H9 (cell line): ENCODE results near the gene PCSK2. TPM values are rescaled to one million over a fixed set of nuclear protein-coding genes. Genes with fewer than 3 reads are reported as not detected.

Source experiments
- DNase-seq: peaks from one replicate; pipeline ENCODE4 v3.0.0-alpha.2; 2017
- H2AFZ ChIP-seq: one replicate; pipeline ENCODE4 v1.6.1; 2013; ENCODE audit warnings: mild to moderate bottlenecking, low read length, control low read depth, moderate library complexity
- H2AK5ac ChIP-seq: 2 replicates; pipeline ENCODE4 v1.6.1; 2013; ENCODE audit warnings: low read length, control low read depth, mixed read lengths; ENCODE audit not compliant: insufficient read length
- H2BK120ac ChIP-seq: one replicate; pipeline ENCODE4 v1.6.1; 2013; ENCODE audit warnings: low read depth, mild to moderate bottlenecking, low read length, control low read depth, inconsistent platforms; ENCODE audit not compliant: poor library complexity, severe bottlenecking
- H2BK12ac ChIP-seq: 2 replicates; pipeline ENCODE4 v1.6.1; 2013; ENCODE audit warnings: low read length, control low read depth, mixed read lengths, low read depth; ENCODE audit not compliant: insufficient read length
- H2BK15ac ChIP-seq: 2 replicates; pipeline ENCODE4 v1.6.1; 2013; ENCODE audit warnings: low read depth, low read length, control low read depth
- H2BK20ac ChIP-seq: one replicate; pipeline ENCODE4 v1.6.1; 2013; ENCODE audit warnings: low read depth, mild to moderate bottlenecking, low read length, control low read depth, inconsistent platforms; ENCODE audit not compliant: poor library complexity, severe bottlenecking
- H2BK5ac ChIP-seq: 2 replicates; pipeline ENCODE4 v1.6.1; 2013; ENCODE audit warnings: low read length, control low read depth, mixed read lengths; ENCODE audit not compliant: insufficient read length
- H3K14ac ChIP-seq: 2 replicates; pipeline ENCODE4 v1.6.1; 2013; ENCODE audit warnings: low read length, control low read depth; ENCODE audit not compliant: insufficient read depth
- H3K18ac ChIP-seq: 2 replicates; pipeline ENCODE4 v1.6.1; 2013; ENCODE audit warnings: low read depth, mild to moderate bottlenecking, mixed read lengths, low read length, control low read depth; ENCODE audit not compliant: insufficient read length
- H3K23ac ChIP-seq: 2 replicates; pipeline ENCODE4 v1.6.1; 2013; ENCODE audit warnings: low read length, control low read depth, mixed read lengths, low read depth; ENCODE audit not compliant: insufficient read length
- H3K23me2 ChIP-seq: 2 replicates; pipeline ENCODE4 v1.6.1; 2013; ENCODE audit warnings: low read depth, mild to moderate bottlenecking, mixed read lengths, low read length, control low read depth; ENCODE audit not compliant: insufficient read length, poor library complexity, severe bottlenecking
- H3K27ac ChIP-seq: 2 replicates; pipeline ENCODE4 v1.5.1; 2013; ENCODE audit warnings: low read length, control low read depth, mixed read lengths, low read depth; ENCODE audit not compliant: insufficient read length
- H3K27me3 ChIP-seq: 2 replicates; pipeline ENCODE4 v1.6.1; 2013; ENCODE audit warnings: low read length, control low read depth, inconsistent platforms; ENCODE audit not compliant: insufficient read depth
- H3K4ac ChIP-seq: 2 replicates; pipeline ENCODE4 v1.6.1; 2013; ENCODE audit warnings: low read depth, mild to moderate bottlenecking, control low read depth, inconsistent platforms, low read length, moderate library complexity
- H3K4me1 ChIP-seq: 2 replicates; pipeline ENCODE4 v1.6.1; 2013; ENCODE audit warnings: low read length, control low read depth, inconsistent platforms; ENCODE audit not compliant: insufficient read depth
- H3K4me2 ChIP-seq: 2 replicates; pipeline ENCODE4 v1.6.1; 2013; ENCODE audit warnings: low read length, control low read depth, mixed read lengths; ENCODE audit not compliant: insufficient read length, insufficient read depth
- H3K56ac ChIP-seq: 2 replicates; pipeline ENCODE4 v1.6.1; 2013; ENCODE audit warnings: low read depth, mild to moderate bottlenecking, mixed read lengths, low read length, control low read depth; ENCODE audit not compliant: insufficient read length
- H3K79me1 ChIP-seq: 2 replicates; pipeline ENCODE4 v1.6.1; 2013; ENCODE audit warnings: low read depth, mild to moderate bottlenecking, moderate library complexity, low read length, control low read depth, inconsistent platforms; ENCODE audit not compliant: insufficient read depth, poor library complexity, severe bottlenecking
- H3K79me2 ChIP-seq: 2 replicates; pipeline ENCODE4 v1.6.1; 2013; ENCODE audit warnings: low read length, control low read depth, inconsistent platforms; ENCODE audit not compliant: insufficient read depth
- H3K9ac ChIP-seq: 2 replicates; pipeline ENCODE4 v1.6.1; 2013; ENCODE audit warnings: low read length, control low read depth, mixed read lengths; ENCODE audit not compliant: insufficient read length; ENCODE audit errors: extremely low read depth
- H3K9me3 ChIP-seq: one replicate; pipeline ENCODE4 v1.6.1; 2013; ENCODE audit warnings: low read depth, low read length, inconsistent platforms; ENCODE audit not compliant: control insufficient read depth
- H3T11ph ChIP-seq: one replicate; pipeline ENCODE4 v1.6.1; 2013; ENCODE audit warnings: mild to moderate bottlenecking, low read length, control low read depth, inconsistent platforms
- H4K20me1 ChIP-seq: one replicate; pipeline ENCODE4 v1.6.1; 2013; ENCODE audit not compliant: control insufficient read depth, insufficient read length, insufficient read depth
- H4K5ac ChIP-seq: 2 replicates; pipeline ENCODE4 v1.6.1; 2013; ENCODE audit warnings: low read depth, mild to moderate bottlenecking, mixed read lengths, low read length, control low read depth; ENCODE audit not compliant: insufficient read length
- H4K8ac ChIP-seq: replicated peaks from 2 replicates; pipeline ENCODE4 v1.6.1; 2013; ENCODE audit warnings: low read length, control low read depth, mixed read lengths, low read depth; ENCODE audit not compliant: insufficient read length
- H4K91ac ChIP-seq: 2 replicates; pipeline ENCODE4 v1.6.1; 2013; ENCODE audit warnings: low read depth, mild to moderate bottlenecking, moderate library complexity, mixed read lengths, low read length, control low read depth; ENCODE audit not compliant: insufficient read length
- H3K27ac Mint-ChIP-seq, 3 experiments: 2 replicates in 2 of 3; 3 replicates in 1 of 3; pipeline ENCODE4 v1.8.0; 2020 to 2021; ENCODE audit warnings: mixed read lengths in 3 of 3, mild to moderate bottlenecking in 1 of 3, moderate library complexity in 1 of 3
- H3K27me3 Mint-ChIP-seq: 2 replicates; pipeline ENCODE4 v1.8.0; 2021; ENCODE audit warnings: low read depth, mild to moderate bottlenecking, moderate library complexity, mixed read lengths
- H3K36me3 Mint-ChIP-seq, 3 experiments: 2 replicates in 2 of 3; 3 replicates in 1 of 3; pipeline ENCODE4 v1.8.0; 2020 to 2021; ENCODE audit warnings: low read depth in 3 of 3, mixed read lengths in 3 of 3; ENCODE audit not compliant: insufficient read depth in 1 of 3
- H3K4me1 Mint-ChIP-seq, 2 experiments: 2 replicates each; pipeline ENCODE4 v1.8.0; 2020; ENCODE audit warnings: mixed read lengths in 2 of 2
- H3K4me3 Mint-ChIP-seq, 2 experiments: 2 replicates in 1 of 2; 3 replicates in 1 of 2; pipeline ENCODE4 v1.8.0; 2020 to 2021; ENCODE audit warnings: mild to moderate bottlenecking in 2 of 2, mixed read lengths in 2 of 2, moderate library complexity in 1 of 2
- H3K9me3 Mint-ChIP-seq, 2 experiments: 2 replicates in 1 of 2; 3 replicates in 1 of 2; pipeline ENCODE4 v1.8.0; 2020; ENCODE audit warnings: mild to moderate bottlenecking in 2 of 2, mixed read lengths in 2 of 2, moderate library complexity in 1 of 2
- WGBS: extraction: QIAGEN DNeasy Blood & Tissue Kit; methylation state at CpG from one replicate; pipeline ENCODE4 v1.1.7; 2013; ENCODE audit warnings: missing lambda C conversion rate, low lambda C conversion rate, mixed read lengths; ENCODE audit not compliant: insufficient read length; ENCODE audit errors: extremely low coverage; 5-methylcytosine and 5-hydroxymethylcytosine counted together
- total RNA-seq: library from RNA; stranded (reverse); gene quantifications from 2 replicates; pipeline ENCODE4 v1.2.1, GENCODE V29; 2021
- TF ChIP-seq, protein P1 (sequence below): fragments of 200-600 bp; sonication (generic); conservative IDR thresholded peaks from 3 replicates; pipeline ENCODE4 v1.8.0; 2021; ENCODE audit warnings: antibody characterized with exemption, mild to moderate bottlenecking

The PCSK2 gene
- total RNA-seq, 1 experiment from 2014 or later = 2.8 TPM

DNA sequence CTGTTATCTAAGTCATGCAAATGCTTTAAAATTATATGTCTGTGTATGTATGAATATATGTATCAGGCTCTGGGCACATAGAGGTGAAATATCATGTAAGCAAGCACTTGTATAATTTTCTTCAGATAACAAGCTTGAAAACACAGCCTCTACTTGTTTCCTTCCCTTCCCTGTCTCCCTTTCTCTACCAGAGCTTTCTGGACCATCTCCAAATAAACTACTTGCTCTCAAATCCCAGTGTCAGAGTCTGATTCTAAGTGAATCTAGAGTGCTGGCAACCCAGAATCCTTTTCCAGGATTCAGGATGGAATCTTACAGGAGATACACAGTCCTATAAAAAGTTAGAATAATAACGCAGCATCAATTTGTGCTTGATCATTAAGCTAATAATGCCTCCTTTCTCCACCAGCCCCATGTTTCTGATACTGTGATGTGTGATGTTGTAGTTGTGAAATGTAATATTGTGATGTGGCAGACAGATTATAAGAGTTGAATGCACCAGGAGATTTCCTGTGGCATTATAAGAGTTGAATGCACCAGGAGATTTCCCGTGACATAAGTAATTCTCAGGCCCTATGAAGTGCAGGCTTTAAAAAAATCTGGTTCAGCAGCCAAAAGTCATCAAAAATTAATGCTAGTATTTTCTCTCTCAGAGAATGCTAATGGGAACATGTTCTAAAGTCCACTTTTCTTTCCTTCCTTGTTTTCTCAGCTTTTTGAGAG lies 89.6 kb downstream of the PCSK2 start:
- Histone ChIP-seq H2BK120ac (no peak overlapping the region), H2BK20ac (no peak overlapping the region), H3K18ac (no peak overlapping the region), H3K4ac (no peak overlapping the region), H3K27ac (no peak overlapping the region), H3K4me1 (no peaks in the 10 kb centered on the region), H4K20me1 (no peaks in the 10 kb centered on the region), H4K5ac (no peak overlapping the region), H3K23me2 (no peaks in the 10 kb centered on the region), H2AFZ (no peak overlapping the region), H3K9me3 (no peaks in the 10 kb centered on the region), H3K79me1 (no peaks in the 10 kb centered on the region), H2AK5ac (no peak overlapping the region), H2BK15ac (no peak overlapping the region), H4K8ac (no peak overlapping the region), H3K14ac (no peak overlapping the region), H3K23ac (no peak overlapping the region), H3K4me2 (no peak overlapping the region), H4K91ac (no peak overlapping the region), H3T11ph (no peak overlapping the region), H2BK12ac (no peak overlapping the region), H3K27me3 (no peaks in the 10 kb centered on the region), H3K56ac (no peak overlapping the region), H2BK5ac (no peak overlapping the region), H3K9ac (no peak overlapping the region), H3K79me2 (no peaks in the 10 kb centered on the region)
- Mint-ChIP-seq H3K36me3 (no peaks in the 10 kb centered on the region; a peak in 1 of 7 replicates), H3K4me1 (no peaks in the 10 kb centered on the region), H3K27me3 (peaks cover 2% of the 10 kb centered on the region; the same call in 1 of the 2 replicates), H3K4me3 (no peak overlapping the region), H3K9me3 (no peaks in the 10 kb centered on the region), H3K27ac (no peak overlapping the region)
- TF ChIP-seq, protein P1, sequence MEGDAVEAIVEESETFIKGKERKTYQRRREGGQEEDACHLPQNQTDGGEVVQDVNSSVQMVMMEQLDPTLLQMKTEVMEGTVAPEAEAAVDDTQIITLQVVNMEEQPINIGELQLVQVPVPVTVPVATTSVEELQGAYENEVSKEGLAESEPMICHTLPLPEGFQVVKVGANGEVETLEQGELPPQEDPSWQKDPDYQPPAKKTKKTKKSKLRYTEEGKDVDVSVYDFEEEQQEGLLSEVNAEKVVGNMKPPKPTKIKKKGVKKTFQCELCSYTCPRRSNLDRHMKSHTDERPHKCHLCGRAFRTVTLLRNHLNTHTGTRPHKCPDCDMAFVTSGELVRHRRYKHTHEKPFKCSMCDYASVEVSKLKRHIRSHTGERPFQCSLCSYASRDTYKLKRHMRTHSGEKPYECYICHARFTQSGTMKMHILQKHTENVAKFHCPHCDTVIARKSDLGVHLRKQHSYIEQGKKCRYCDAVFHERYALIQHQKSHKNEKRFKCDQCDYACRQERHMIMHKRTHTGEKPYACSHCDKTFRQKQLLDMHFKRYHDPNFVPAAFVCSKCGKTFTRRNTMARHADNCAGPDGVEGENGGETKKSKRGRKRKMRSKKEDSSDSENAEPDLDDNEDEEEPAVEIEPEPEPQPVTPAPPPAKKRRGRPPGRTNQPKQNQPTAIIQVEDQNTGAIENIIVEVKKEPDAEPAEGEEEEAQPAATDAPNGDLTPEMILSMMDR = no peak
- DNase-seq = no peak
- WGBS = no CpG with 5 or more reads among the region's 2 CpGs
